Endothelial cell of umbilical vein (primary cell): ENCODE measurements around the gene OR51L1. TPM values are rescaled to one million over a fixed set of nuclear protein-coding genes. Genes with fewer than 3 reads are reported as not detected.

ENCODE experiments used
- BruUV-seq: library from RNA; stranded (reverse); fragments of 400-500 nt; replicated peaks from 2 replicates; lab custom pipeline; 2021; lab: Mats Ljungman, UMichigan
- CTCF ChIA-PET: fragments of 300-600, 350-600 bp; sonication (Branson Sonifier 250); formaldehyde crosslinking; loops from one replicate; lab custom pipeline; 2021; ENCODE audit warnings: antibody characterized with exemption, inconsistent platforms; lab: Charles Lee
- POLR2A ChIA-PET: fragments of 300-600, 350-600 bp; sonication (Branson Sonifier 250); formaldehyde crosslinking; loops from one replicate; lab custom pipeline; 2021; ENCODE audit warnings: antibody characterized with exemption, inconsistent platforms; lab: Charles Lee
- DNase-seq: peaks from one replicate; pipeline ENCODE4 v3.0.0-alpha.2; 2011; ENCODE audit warnings: low read depth, low spot score
- FAIRE-seq: peaks from 2 replicates; lab custom pipeline; 2011; peaks lifted over from hg19 to GRCh38; lab: Jason Lieb, UNC
- H2AFZ ChIP-seq: 2 replicates; pipeline ENCODE4 v1.6.0; 2012; ENCODE audit warnings: low read depth, low read length, control low read depth, inconsistent platforms
- H3K27ac ChIP-seq: 2 replicates; pipeline ENCODE4 v1.5.1; 2011; ENCODE audit warnings: low read depth, mild to moderate bottlenecking, control low read depth, low read length, moderate library complexity; ENCODE audit not compliant: insufficient read depth
- H3K27me3 ChIP-seq, 2 experiments: 2 replicates each; pipeline versions ENCODE4 v1.6.0 to v1.6.1; 2011; ENCODE audit warnings: low read length in 2 of 2, mixed read lengths in 1 of 2; ENCODE audit not compliant: control insufficient read depth in 2 of 2, insufficient read depth in 2 of 2
- H3K36me3 ChIP-seq, 2 experiments: 2 replicates in 1 of 2; 3 replicates in 1 of 2; pipeline ENCODE4 v1.5.1; 2011; ENCODE audit warnings: low read length in 2 of 2, mild to moderate bottlenecking in 1 of 2, moderate library complexity in 1 of 2; ENCODE audit not compliant: control insufficient read depth in 2 of 2, insufficient read depth in 2 of 2; ENCODE audit errors: extremely low read depth in 1 of 2
- H3K4me1 ChIP-seq: 3 replicates; pipeline ENCODE4 v1.5.1; 2011; ENCODE audit warnings: mild to moderate bottlenecking, low read length; ENCODE audit not compliant: control insufficient read depth, insufficient read depth; ENCODE audit errors: extremely low read depth
- H3K4me2 ChIP-seq: 2 replicates; pipeline ENCODE4 v1.6.1; 2011; ENCODE audit warnings: low read length, control low read depth, mixed read lengths; ENCODE audit not compliant: insufficient read depth
- H3K4me3 ChIP-seq, 3 experiments: fragments of 200-600 bp in 1 of 3; sonication (generic), shearing (Covaris generic) in 1 of 3; replicated peaks in 1 of 3; 2 replicates each; pipeline ENCODE4 v1.5.1; 2011 to 2016; ENCODE audit warnings: control low read depth in 3 of 3, low read length in 3 of 3, mild to moderate bottlenecking in 2 of 3, inconsistent platforms in 1 of 3, low read depth in 1 of 3, moderate library complexity in 1 of 3; ENCODE audit not compliant: insufficient read depth in 1 of 3
- H3K79me2 ChIP-seq: 2 replicates; pipeline ENCODE4 v1.6.0; 2012; ENCODE audit warnings: low read length, inconsistent platforms; ENCODE audit not compliant: control insufficient read depth, insufficient read depth
- H3K9ac ChIP-seq: replicated peaks from 2 replicates; pipeline ENCODE3; 2011; ENCODE audit warnings: low read length, control low read depth; ENCODE audit not compliant: insufficient read depth; ENCODE audit errors: extremely low read depth
- H3K9me1 ChIP-seq: replicated peaks from 3 replicates; pipeline ENCODE4 v1.6.0; 2011; ENCODE audit warnings: mild to moderate bottlenecking, low read length; ENCODE audit not compliant: control insufficient read depth, insufficient read depth; ENCODE audit errors: extremely low read depth
- H3K9me3 ChIP-seq: replicated peaks from 2 replicates; pipeline ENCODE4 v1.5.1; 2012; ENCODE audit warnings: low read length, inconsistent platforms; ENCODE audit not compliant: control insufficient read depth, insufficient read depth
- H4K20me1 ChIP-seq: replicated peaks from 2 replicates; pipeline ENCODE3; 2011; ENCODE audit warnings: mild to moderate bottlenecking, low read length; ENCODE audit not compliant: control insufficient read depth, insufficient read depth; ENCODE audit errors: extremely low read depth
- EZH2 ChIP-seq: IDR thresholded peaks from 2 replicates; pipeline ENCODE4 v1.6.1; 2012; ENCODE audit warnings: borderline replicate concordance, low read depth, mild to moderate bottlenecking, moderate library complexity, low read length, inconsistent platforms; ENCODE audit not compliant: severe bottlenecking
- FOS ChIP-seq: IDR thresholded peaks from 2 replicates; pipeline ENCODE4 v1.6.1; 2011; ENCODE audit warnings: mild to moderate bottlenecking, low read length, moderate library complexity, borderline replicate concordance; ENCODE audit not compliant: insufficient read depth
- GATA2 ChIP-seq: IDR thresholded peaks from 2 replicates; pipeline ENCODE4 v1.7.0; 2011; ENCODE audit warnings: low read depth, mild to moderate bottlenecking, moderate library complexity, mixed read lengths, low read length; ENCODE audit not compliant: insufficient read length, insufficient read depth
- JUN ChIP-seq: IDR thresholded peaks from 2 replicates; pipeline ENCODE4 v1.6.1; 2011; ENCODE audit warnings: borderline replicate concordance, low read depth; ENCODE audit not compliant: insufficient read length, insufficient read depth
- MYC ChIP-seq: IDR thresholded peaks from one replicate; pipeline ENCODE4 v1.6.1; 2011; ENCODE audit warnings: mild to moderate bottlenecking, low read depth, low read length
- POLR2A ChIP-seq: IDR thresholded peaks from 2 replicates; pipeline ENCODE4 v1.6.1; 2012; ENCODE audit warnings: low read depth, mild to moderate bottlenecking, control low read depth, low read length
- POLR2AphosphoS5 ChIP-seq: IDR thresholded peaks from 2 replicates; pipeline ENCODE4 v1.6.1; 2012; ENCODE audit warnings: low read depth, mild to moderate bottlenecking, control low read depth, low read length, moderate library complexity; ENCODE audit not compliant: insufficient read depth
- dilution Hi-C: fragments of 300-500 bp; cut with MboI; formaldehyde crosslinking; loops from one replicate; pipeline ENCODE4 v1.15.0; 2019; ENCODE audit warnings: low sequenced_read_pairs; ENCODE audit not compliant: extremely low pct_ligation_motif_present
- intact Hi-C: fragments of 100-400 bp; cut with micrococcal nuclease; formaldehyde crosslinking; loops from one replicate; pipeline ENCODE4 v1.10.0; 2022
- polyA plus RNA-seq, 4 experiments: library from polyadenylated mRNA; depleted of rRNA in 3 of 4; stranded (reverse) in 3 of 4; unstranded in 1 of 4; fragments of >200 nt; gene quantifications; 2 replicates each; pipeline versions ENCODE4 v1.2.1 to v1.2.3, GENCODE V29; 2011 to 2012; ENCODE audit warnings: missing spikeins in 1 of 4
- total RNA-seq: library from RNA; stranded (reverse); gene quantifications from 2 replicates; pipeline ENCODE4 v1.2.3, GENCODE V29; 2021
- TF ChIP-seq, protein P1 (sequence below): IDR thresholded peaks from 2 replicates; pipeline ENCODE4 v1.6.1; 2011; ENCODE audit not compliant: insufficient read depth, insufficient read length
- TF ChIP-seq, protein P2 (sequence below), 2 donors: IDR thresholded peaks; 1 replicate in 1 of 2; 2 replicates in 1 of 2; pipeline ENCODE4 v1.5.1; 2011; ENCODE audit warnings: low read length in 2 of 2, mild to moderate bottlenecking in 2 of 2, moderate library complexity in 2 of 2, control low read depth in 1 of 2, inconsistent platforms in 1 of 2, low read depth in 1 of 2; ENCODE audit not compliant: insufficient read depth in 1 of 2; ENCODE audit errors: extremely low read depth in 1 of 2

The OR51L1 gene
- total and polyA plus RNA-seq, 2 donors (not counting 3 experiments of a cell fraction or from before 2014, with no cell fraction given) = not detected

DNA sequence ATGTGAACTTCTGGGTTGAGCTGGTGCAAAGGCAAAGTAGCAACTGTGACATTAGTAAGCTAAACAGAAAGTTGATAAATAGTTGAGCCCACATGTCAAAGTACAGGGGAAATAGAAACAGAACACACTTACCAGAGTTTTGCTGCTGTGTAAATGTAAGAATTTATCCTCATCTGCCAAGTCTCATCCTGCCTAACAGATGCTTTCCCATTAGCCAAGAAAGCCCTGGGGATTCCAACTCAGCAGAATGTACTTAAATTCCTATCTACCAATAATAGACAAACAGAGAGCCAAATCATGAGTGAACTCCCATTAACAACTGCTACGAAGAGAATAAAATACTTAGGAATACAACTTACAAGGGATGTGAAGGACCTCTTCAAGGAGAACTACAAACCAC lies 31.8 kb upstream of the OR51L1 start:
- FAIRE-seq (no peak), DNase-seq (no peak)
- BruUV-seq = no TSS peak
- TF ChIP-seq FOS = no peak
- TF ChIP-seq POLR2AphosphoS5 = no peak
- H2AFZ ChIP-seq = no peak overlapping the region
- dilution Hi-C loops (no loop called here), intact Hi-C loops (no loop called here)
- H3K9me3 ChIP-seq = no peaks in the 10 kb centered on the region
- H4K20me1 ChIP-seq = no peaks in the 10 kb centered on the region
- no peak overlapping the region for H3K4me3 ChIP-seq
- no peak overlapping the region for H3K9ac ChIP-seq
- no peaks in the 10 kb centered on the region for H3K9me1 ChIP-seq
- no peak overlapping the region for H3K27ac ChIP-seq
- ChIA-PET POLR2A (no interaction called here), CTCF (no interaction called here)
- no peaks in the 10 kb centered on the region for H3K4me1 ChIP-seq
- H3K4me2 ChIP-seq = no peak overlapping the region
- no peaks in the 10 kb centered on the region for H3K79me2 ChIP-seq
- no peaks in the 10 kb centered on the region for H3K27me3 ChIP-seq
- H3K36me3 ChIP-seq = no peaks in the 10 kb centered on the region

DNA sequence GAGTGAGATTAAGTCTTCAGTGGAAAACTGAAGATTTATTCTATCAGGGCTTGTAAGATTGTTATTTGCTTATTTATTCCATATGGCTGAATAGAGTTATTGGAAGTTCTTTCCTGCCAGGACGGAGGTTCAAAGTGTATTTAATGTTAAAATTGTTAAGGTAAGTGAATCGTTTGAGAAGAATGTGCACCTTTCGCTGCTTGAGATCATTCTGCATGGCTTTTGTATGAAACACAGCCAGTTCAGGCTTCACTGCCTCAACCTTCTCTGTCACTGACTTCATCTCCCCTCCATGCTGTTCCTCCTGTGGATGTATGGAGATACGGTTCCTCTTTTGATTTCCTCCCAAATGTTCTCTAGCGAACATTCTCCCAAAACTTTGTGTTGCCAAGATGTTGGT lies 19.2 kb upstream of the OR51L1 start:
- Histone ChIP-seq H3K27ac (no peak overlapping the region), H3K4me3 (no peak overlapping the region), H4K20me1 (no peaks in the 10 kb centered on the region), H3K9me3 (no peaks in the 10 kb centered on the region), H2AFZ (no peak overlapping the region), H3K27me3 (no peaks in the 10 kb centered on the region), H3K36me3 (no peaks in the 10 kb centered on the region), H3K79me2 (no peaks in the 10 kb centered on the region), H3K9me1 (no peaks in the 10 kb centered on the region), H3K4me1 (no peaks in the 10 kb centered on the region), H3K9ac (no peak overlapping the region), H3K4me2 (no peak overlapping the region)
- no peak for TF ChIP-seq POLR2AphosphoS5
- TF ChIP-seq EZH2 = no peak
- no peak for TF ChIP-seq GATA2
- TF ChIP-seq POLR2A = no peak
- TF ChIP-seq MYC = no peak
- no peak for TF ChIP-seq JUN
- TF ChIP-seq, protein P1, sequence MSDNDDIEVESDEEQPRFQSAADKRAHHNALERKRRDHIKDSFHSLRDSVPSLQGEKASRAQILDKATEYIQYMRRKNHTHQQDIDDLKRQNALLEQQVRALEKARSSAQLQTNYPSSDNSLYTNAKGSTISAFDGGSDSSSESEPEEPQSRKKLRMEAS = no peak
- TF ChIP-seq, protein P2, sequence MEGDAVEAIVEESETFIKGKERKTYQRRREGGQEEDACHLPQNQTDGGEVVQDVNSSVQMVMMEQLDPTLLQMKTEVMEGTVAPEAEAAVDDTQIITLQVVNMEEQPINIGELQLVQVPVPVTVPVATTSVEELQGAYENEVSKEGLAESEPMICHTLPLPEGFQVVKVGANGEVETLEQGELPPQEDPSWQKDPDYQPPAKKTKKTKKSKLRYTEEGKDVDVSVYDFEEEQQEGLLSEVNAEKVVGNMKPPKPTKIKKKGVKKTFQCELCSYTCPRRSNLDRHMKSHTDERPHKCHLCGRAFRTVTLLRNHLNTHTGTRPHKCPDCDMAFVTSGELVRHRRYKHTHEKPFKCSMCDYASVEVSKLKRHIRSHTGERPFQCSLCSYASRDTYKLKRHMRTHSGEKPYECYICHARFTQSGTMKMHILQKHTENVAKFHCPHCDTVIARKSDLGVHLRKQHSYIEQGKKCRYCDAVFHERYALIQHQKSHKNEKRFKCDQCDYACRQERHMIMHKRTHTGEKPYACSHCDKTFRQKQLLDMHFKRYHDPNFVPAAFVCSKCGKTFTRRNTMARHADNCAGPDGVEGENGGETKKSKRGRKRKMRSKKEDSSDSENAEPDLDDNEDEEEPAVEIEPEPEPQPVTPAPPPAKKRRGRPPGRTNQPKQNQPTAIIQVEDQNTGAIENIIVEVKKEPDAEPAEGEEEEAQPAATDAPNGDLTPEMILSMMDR (IDR thresholded peaks at IDR 0.05; ENCODE audit: extremely low read depth in 1 of 2, insufficient read depth in 1 of 2, low read depth in 1 of 2, low read length in 2 of 2) = no peak
- no peak for TF ChIP-seq FOS
- intact Hi-C loops = no loop called here
- ChIA-PET POLR2A (no interaction called here), CTCF (no interaction called here)
- no peak for DNase-seq
- dilution Hi-C loops = no loop called here
- no peak for FAIRE-seq
- BruUV-seq = no TSS peak
